Caco-2 (cell line): ENCODE data around the gene SMARCAD1. TPM values are rescaled to one million over a fixed set of nuclear protein-coding genes. Genes with fewer than 3 reads are reported as not detected.

Experiments
- BruUV-seq: library from RNA; stranded (reverse); fragments of 400-500 nt; replicated peaks from 2 replicates; lab custom pipeline; 2021; lab: Mats Ljungman, UMichigan
- CTCF ChIA-PET: fragments of 300-600 bp; sonication (Branson Sonifier 250); formaldehyde crosslinking; loops from one replicate; lab custom pipeline; 2022; ENCODE audit warnings: antibody characterized with exemption; lab: Charles Lee
- POLR2A ChIA-PET: fragments of 300-600 bp; sonication (Branson Sonifier 250); formaldehyde crosslinking; loops from one replicate; lab custom pipeline; 2022; ENCODE audit warnings: antibody characterized with exemption; lab: Charles Lee
- DNase-seq, 2 experiments: peaks; one replicate each; pipeline versions ENCODE4 v3.0.0 to v3.0.0-alpha.2; 2020 to 2022
- H3K27me3 ChIP-seq: replicated peaks from 2 replicates; pipeline ENCODE4 v1.6.0; 2011; ENCODE audit warnings: low read length; ENCODE audit not compliant: control insufficient read depth, insufficient read depth
- H3K36me3 ChIP-seq: 2 replicates; pipeline ENCODE4 v1.5.1; 2011; ENCODE audit warnings: low read length; ENCODE audit not compliant: control insufficient read depth, insufficient read depth
- H3K4me1 ChIP-seq: fragments of 250-450 bp; sonication (Bioruptor Pico); 2 replicates; pipeline ENCODE4 v1.5.1; 2020; ENCODE audit warnings: mild to moderate bottlenecking
- H3K4me3 ChIP-seq: 2 replicates; pipeline ENCODE4 v1.5.1; 2011; ENCODE audit warnings: low read depth, mild to moderate bottlenecking, control low read depth, low read length
- H3K9me3 ChIP-seq: fragments of 250-450 bp; sonication (Bioruptor Pico); 2 replicates; pipeline ENCODE4 v1.5.1; 2020; ENCODE audit warnings: mild to moderate bottlenecking, moderate library complexity
- H3K27ac Mint-ChIP-seq: one replicate; pipeline ENCODE4 v1.8.0; 2022; ENCODE audit warnings: mixed read lengths; ENCODE audit not compliant: unreplicated experiment
- H3K27me3 Mint-ChIP-seq: one replicate; pipeline ENCODE4 v1.8.0; 2022; ENCODE audit warnings: mixed read lengths; ENCODE audit not compliant: insufficient read depth, unreplicated experiment
- H3K36me3 Mint-ChIP-seq: one replicate; pipeline ENCODE4 v1.8.0; 2022; ENCODE audit warnings: mild to moderate bottlenecking, mixed read lengths; ENCODE audit not compliant: insufficient read depth, unreplicated experiment
- H3K4me1 Mint-ChIP-seq: one replicate; pipeline ENCODE4 v1.8.0; 2022; ENCODE audit warnings: low read depth, mixed read lengths; ENCODE audit not compliant: unreplicated experiment
- H3K4me3 Mint-ChIP-seq: one replicate; pipeline ENCODE4 v1.8.0; 2022; ENCODE audit warnings: mild to moderate bottlenecking, moderate library complexity, mixed read lengths; ENCODE audit not compliant: unreplicated experiment
- H3K9me3 Mint-ChIP-seq: one replicate; pipeline ENCODE4 v1.8.0; 2022; ENCODE audit warnings: mixed read lengths; ENCODE audit not compliant: unreplicated experiment
- intact Hi-C: fragments of 100-400 bp; cut with micrococcal nuclease; formaldehyde crosslinking; loops from one replicate; pipeline ENCODE4 v1.10.0; 2022; ENCODE audit not compliant: unreplicated experiment
- total RNA-seq: library from RNA; stranded (reverse); gene quantifications from 2 replicates; pipeline ENCODE4 v1.2.3, GENCODE V29; 2022
- TF ChIP-seq, protein P1 (sequence below), 2 experiments: fragments of 200-600 bp in 1 of 2; IDR thresholded peaks; 1 replicate in 1 of 2; 2 replicates in 1 of 2; pipeline versions ENCODE4 v1.5.1 to v1.8.0; 2011 to 2022; ENCODE audit warnings: antibody characterized with exemption in 1 of 2, control low read depth in 1 of 2, inconsistent platforms in 1 of 2, low read depth in 1 of 2, low read length in 1 of 2, mild to moderate bottlenecking in 1 of 2, moderate library complexity in 1 of 2; ENCODE audit not compliant: insufficient read depth in 1 of 2, severe bottlenecking in 1 of 2, unreplicated experiment in 1 of 2

SMARCAD1 gene
- total RNA-seq, 1 experiment from 2014 or later = 31.8 TPM

DNA sequence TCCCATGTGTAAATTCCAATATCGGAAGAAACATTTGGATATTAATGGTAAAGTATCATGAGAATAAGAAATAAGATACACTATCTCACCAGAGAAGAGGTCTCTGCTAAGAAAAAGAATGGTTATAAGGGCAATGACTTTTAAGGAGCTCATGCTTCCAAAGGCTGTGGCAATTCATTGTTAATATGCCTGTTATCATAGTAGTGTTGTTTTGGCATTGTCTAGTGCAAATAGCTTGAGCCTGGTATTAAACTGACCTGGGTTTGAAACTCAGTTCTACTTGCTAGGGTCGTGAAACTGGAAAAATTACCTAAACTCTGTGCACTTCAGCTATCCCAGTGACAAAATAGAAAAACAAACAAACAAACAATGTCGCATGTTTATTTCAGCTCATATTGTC, 126.2 kb downstream of the SMARCAD1 start:
- no peak for DNase-seq
- H3K36me3 ChIP-seq = no peaks in the 10 kb centered on the region
- Mint-ChIP-seq H3K4me3 (no peak overlapping the region), H3K4me1 (peaks cover 24% of the 10 kb centered on the region), H3K36me3 (no peaks in the 10 kb centered on the region), H3K27ac (no peak overlapping the region), H3K27me3 (no peaks in the 10 kb centered on the region), H3K9me3 (no peaks in the 10 kb centered on the region)
- intact Hi-C loops = loop anchor here (1.0 kb wide), 3 partner anchors 30 to 261 kb away; no protein-coding TSS in a partner anchor
- no peaks in the 10 kb centered on the region for H3K27me3 ChIP-seq
- BruUV-seq = no TSS peak
- POLR2A ChIA-PET = no interaction called here
- H3K9me3 ChIP-seq = no peaks in the 10 kb centered on the region
- TF ChIP-seq, protein P1, sequence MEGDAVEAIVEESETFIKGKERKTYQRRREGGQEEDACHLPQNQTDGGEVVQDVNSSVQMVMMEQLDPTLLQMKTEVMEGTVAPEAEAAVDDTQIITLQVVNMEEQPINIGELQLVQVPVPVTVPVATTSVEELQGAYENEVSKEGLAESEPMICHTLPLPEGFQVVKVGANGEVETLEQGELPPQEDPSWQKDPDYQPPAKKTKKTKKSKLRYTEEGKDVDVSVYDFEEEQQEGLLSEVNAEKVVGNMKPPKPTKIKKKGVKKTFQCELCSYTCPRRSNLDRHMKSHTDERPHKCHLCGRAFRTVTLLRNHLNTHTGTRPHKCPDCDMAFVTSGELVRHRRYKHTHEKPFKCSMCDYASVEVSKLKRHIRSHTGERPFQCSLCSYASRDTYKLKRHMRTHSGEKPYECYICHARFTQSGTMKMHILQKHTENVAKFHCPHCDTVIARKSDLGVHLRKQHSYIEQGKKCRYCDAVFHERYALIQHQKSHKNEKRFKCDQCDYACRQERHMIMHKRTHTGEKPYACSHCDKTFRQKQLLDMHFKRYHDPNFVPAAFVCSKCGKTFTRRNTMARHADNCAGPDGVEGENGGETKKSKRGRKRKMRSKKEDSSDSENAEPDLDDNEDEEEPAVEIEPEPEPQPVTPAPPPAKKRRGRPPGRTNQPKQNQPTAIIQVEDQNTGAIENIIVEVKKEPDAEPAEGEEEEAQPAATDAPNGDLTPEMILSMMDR (IDR thresholded peaks at IDR 0.05; ENCODE audit: insufficient read depth in 1 of 2, low read depth in 1 of 2, low read length in 1 of 2, severe bottlenecking in 1 of 2, unreplicated experiment in 1 of 2) = no peak
- peaks cover 30% of the 10 kb centered on the region for H3K4me1 ChIP-seq
- no peak overlapping the region for H3K4me3 ChIP-seq
- CTCF ChIA-PET = interaction anchor here (0.8 to 2.4 kb wide), 5 partner anchors 15 to 262 kb away, joined by 3 to 15 read pairs (median 3); no protein-coding TSS in a partner anchor

DNA sequence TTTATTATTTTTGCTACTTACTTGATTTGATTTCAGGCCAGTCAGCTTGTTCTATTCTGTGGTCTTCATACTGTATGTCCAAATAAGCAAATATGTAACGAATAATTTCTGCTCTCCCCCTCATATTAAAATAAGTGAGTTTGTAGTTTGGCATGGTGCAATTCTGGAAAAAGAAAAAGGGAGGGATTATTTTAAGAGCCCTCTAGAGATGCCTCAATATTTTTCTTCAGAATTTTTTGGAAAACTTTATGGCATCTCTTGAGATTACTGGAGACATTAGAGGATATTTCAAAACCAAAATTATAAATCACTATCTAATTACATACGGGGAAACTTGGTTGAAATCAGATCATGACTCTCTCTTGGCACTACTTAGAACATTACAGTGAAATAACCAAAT, 126.8 kb downstream of the SMARCAD1 start:
- no peaks in the 10 kb centered on the region for H3K9me3 Mint-ChIP-seq

DNA sequence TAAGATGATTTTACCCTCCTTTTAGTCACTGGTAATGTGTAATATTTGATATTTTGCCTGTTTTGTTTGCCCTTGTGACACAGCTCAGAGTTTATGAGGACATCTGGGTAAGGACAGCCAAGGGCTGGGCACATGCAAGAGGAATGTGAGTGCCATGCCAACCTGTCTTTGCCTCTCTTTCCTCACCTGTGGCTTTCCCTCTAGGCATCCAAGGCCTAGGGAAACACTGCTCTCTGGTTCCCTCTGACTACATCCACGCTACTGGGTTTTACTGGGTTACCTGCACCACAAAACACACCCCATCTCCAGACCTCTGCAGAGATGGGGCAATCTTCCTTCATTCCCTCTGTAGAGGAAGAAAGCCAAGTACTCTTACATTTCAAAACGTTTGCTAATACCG, 127.3 kb downstream of the SMARCAD1 start:
- Mint-ChIP-seq H3K27me3 (no peaks in the 10 kb centered on the region), H3K4me3 (no peak overlapping the region), H3K4me1 (peaks cover 25% of the 10 kb centered on the region), H3K36me3 (no peaks in the 10 kb centered on the region), H3K9me3 (no peaks in the 10 kb centered on the region), H3K27ac (no peak overlapping the region)
- no TSS peak for BruUV-seq
- Histone ChIP-seq H3K4me3 (no peak overlapping the region), H3K27me3 (no peaks in the 10 kb centered on the region), H3K4me1 (peaks cover 30% of the 10 kb centered on the region), H3K9me3 (no peaks in the 10 kb centered on the region), H3K36me3 (no peaks in the 10 kb centered on the region)
- CTCF ChIA-PET = no interaction called here
- POLR2A ChIA-PET = no interaction called here
- DNase-seq = no peak
- intact Hi-C loops = no loop called here
- TF ChIP-seq, protein P1 (IDR thresholded peaks at IDR 0.05; ENCODE audit: insufficient read depth in 1 of 2, low read depth in 1 of 2, low read length in 1 of 2, severe bottlenecking in 1 of 2, unreplicated experiment in 1 of 2) = no peak

More for the DNA sequence above, 126.8 kb downstream of the SMARCAD1 start:
- H3K27me3 Mint-ChIP-seq = no peaks in the 10 kb centered on the region
- TF ChIP-seq, protein P1 (IDR thresholded peaks at IDR 0.05; ENCODE audit: insufficient read depth in 1 of 2, low read depth in 1 of 2, low read length in 1 of 2, severe bottlenecking in 1 of 2, unreplicated experiment in 1 of 2) = no peak
- intact Hi-C loops = no loop called here
- peaks cover 25% of the 10 kb centered on the region for H3K4me1 Mint-ChIP-seq
- H3K27ac Mint-ChIP-seq = no peak overlapping the region
- no TSS peak for BruUV-seq
- no peaks in the 10 kb centered on the region for H3K36me3 Mint-ChIP-seq
- H3K36me3 ChIP-seq = no peaks in the 10 kb centered on the region
- POLR2A ChIA-PET = no interaction called here
- DNase-seq = no peak
- peaks cover 30% of the 10 kb centered on the region for H3K4me1 ChIP-seq
- H3K27me3 ChIP-seq = no peaks in the 10 kb centered on the region
- no peak overlapping the region for H3K4me3 Mint-ChIP-seq
- H3K4me3 ChIP-seq = no peak overlapping the region
- no peaks in the 10 kb centered on the region for H3K9me3 ChIP-seq
- CTCF ChIA-PET = interaction anchor here (2.2 to 2.4 kb wide), 2 partner anchors 29 to 55 kb away, joined by 9 to 15 read pairs; no protein-coding TSS in a partner anchor
